DMS53 treated with DMSO at 0.1 percent for 48 hours (cell line): ENCODE results near the gene DTNB.
"Not testable (repeated sequence)": the region's sequence is repeated elsewhere in the genome, so short reads cannot be mapped to it uniquely, and the experiment has no call there.

ENCODE experiments used
- DNase-seq: peaks from one replicate; lab custom pipeline; 2025; ENCODE audit not compliant: unreplicated experiment; lab: John Stamatoyannopoulos, UW

DTNB gene

GRCh38 chr2:25673300-25674076, at the start of gene DTNB:
Gene DTNB (minus strand): TSS chr2:25673577. CDS start chr2:25652660, 20,917 bp downstream.
- peak; percentile 21 for DNase-seq

- no peak for DNase-seq
Observed at GRCh38 chr2:25722224-25722623, 48.8 kb upstream of the DTNB start.

DNA sequence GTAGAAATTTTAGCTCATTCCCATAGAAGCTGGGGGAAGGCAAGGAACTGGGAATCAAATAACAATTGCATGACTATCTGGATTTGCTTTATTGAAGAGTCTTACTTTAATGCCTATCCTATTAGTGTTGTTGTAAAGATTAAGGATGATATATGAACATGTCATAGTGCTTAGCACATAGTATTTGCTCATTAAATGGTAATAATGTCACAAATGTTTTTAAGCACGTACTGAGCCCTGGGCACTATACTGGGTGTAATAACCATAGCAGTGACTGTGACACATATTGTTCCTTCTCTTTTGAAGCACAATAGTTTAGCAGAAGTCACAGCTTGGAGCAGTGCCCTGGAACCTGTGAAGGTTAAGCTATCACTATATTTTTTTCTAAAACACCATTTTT, 47.2 kb upstream of the DTNB start:
- DNase-seq: no peak

GRCh38 chr2:25714740-25715139, 41.4 kb upstream of the DTNB start:
- DNase-seq: no peak

- no peak for DNase-seq
Observed at GRCh38 chr2:25712455-25712854, 39.1 kb upstream of the DTNB start.

DNA sequence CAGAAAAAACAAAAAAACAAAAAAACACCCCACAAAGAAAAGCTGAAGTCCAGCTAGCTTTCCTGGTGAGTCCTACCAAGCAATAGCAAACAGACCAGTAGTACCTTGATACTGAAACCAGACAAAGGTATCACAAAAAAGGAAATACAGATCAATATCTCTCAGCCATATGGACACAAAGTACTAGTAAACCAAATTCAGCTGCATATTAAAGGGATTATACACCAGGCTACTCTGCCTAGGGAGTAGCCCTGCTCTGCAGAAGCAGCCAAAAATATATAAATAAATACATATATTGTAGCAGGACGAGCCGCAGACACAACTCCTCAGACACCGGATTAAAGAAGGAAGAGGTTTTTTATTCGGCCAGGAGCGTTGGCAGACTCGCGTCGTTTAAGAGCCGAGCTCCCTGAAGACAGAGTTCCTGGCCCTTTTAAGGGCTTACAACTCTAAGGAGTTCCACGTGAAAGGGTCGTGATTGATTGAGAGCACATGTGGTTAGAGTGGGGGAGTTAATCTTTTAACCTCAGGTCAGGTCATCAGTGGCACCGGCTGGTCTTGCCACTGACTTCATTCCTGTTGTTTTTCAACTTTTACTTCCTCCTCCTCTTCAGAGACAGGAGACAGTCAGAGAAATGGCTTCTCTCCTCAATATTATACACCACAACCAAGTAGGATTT, 38.4 kb upstream of the DTNB start:
- no peak for DNase-seq

DNA sequence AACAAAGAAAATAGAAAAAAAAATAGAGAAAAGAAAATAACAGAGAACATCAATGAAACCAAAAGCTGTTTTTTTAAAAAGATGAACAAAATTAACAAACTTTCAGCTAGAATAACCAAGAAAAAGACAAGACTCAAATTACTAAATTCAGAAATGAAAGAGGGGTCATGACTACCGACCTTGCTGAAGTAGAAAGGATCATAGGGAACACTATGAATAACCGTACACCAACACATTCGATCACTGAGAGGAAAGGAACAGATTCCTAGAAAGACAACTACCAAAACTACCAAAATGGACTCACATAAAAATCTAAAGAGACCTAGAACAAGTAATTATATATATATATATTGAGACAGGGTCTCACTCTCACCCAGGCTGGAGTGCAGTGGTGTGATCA, 37.4 kb upstream of the DTNB start:
- no peak for DNase-seq

GRCh38 chr2:25709349-25709748, 36.0 kb upstream of the DTNB start:
- DNase-seq: no peak

DNA sequence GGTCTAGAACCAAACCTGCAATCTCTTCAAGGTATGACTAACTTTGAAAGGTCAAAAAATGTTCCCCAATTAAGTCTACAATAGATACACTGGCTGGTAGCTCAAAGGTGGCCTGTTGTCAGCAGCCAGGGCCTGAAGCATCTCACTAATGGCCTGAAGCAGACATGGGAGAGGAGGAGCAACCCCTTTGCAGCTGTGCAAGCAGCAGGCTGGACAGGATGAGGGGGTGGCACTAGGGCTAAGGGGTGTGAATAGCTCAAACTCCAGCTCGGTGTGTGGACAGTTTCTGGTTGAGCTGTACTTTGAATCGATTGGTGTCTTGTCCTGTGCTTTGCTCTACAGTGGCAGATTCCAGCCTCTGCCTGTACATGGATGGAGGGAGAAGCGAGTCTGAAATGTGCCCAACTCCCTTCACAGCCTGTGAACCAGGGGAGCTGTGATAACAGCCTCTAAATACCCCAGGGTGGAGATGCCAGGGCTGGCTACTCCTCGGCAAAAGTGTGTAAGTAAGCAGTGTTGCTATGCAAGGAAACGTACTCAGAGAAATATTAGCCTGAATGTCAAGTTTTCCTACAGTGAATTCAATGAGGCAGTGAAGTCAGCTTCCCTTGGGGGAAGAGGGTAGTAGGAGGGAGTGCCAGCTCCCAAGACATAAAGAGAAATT, 34.7 kb upstream of the DTNB start:
- DNase-seq: no peak

DNA sequence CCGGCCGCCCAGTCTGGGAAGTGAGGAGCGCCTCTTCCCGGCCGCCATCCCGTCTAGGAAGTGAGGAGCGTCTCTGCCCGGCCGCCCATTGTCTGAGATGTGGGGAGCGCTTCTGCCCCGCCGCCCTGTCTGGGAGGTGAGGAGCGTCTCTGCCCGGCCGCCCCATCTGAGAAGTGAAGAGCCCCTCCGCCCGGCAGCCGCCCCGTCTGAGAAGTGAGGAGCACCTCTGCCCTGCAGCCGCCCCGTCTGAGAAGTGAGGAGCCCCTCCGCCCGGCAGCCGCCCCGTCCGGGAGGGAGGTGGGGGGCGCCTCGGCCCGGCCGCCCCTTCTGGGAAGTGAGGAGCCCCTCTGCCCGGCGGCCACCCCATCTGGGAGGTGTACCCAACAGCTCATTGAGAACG, 32.2 kb upstream of the DTNB start:
- not testable (repeated sequence) for DNase-seq

DNA sequence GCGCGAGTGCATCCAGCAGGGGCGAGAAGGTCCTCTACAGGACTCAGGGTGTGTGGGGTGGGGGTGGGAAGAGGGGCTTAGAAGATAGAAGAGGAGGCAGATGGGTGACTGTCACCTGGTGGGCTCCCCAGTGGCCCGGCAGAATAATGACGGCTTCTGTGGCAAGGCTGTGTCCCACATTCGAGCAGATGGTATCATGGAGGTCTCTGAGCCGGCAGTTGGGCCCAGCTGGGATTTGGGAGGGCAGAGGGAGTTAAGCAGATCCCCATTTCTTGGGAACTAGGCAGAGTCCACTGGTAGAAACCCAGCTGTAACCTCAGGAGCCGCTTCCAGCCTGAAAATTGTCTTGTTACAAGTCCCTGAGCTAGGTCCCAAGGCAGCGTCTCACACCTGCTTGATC, 28.4 kb upstream of the DTNB start:
- no peak for DNase-seq

GRCh38 chr2:25700221-25700660, 26.9 kb upstream of the DTNB start:
- peak; percentile 23 for DNase-seq

- DNase-seq: no peak
Observed at GRCh38 chr2:25699216-25699615, 25.8 kb upstream of the DTNB start.

GRCh38 chr2:25698752-25699151, 25.4 kb upstream of the DTNB start:
- DNase-seq: no peak

DNA sequence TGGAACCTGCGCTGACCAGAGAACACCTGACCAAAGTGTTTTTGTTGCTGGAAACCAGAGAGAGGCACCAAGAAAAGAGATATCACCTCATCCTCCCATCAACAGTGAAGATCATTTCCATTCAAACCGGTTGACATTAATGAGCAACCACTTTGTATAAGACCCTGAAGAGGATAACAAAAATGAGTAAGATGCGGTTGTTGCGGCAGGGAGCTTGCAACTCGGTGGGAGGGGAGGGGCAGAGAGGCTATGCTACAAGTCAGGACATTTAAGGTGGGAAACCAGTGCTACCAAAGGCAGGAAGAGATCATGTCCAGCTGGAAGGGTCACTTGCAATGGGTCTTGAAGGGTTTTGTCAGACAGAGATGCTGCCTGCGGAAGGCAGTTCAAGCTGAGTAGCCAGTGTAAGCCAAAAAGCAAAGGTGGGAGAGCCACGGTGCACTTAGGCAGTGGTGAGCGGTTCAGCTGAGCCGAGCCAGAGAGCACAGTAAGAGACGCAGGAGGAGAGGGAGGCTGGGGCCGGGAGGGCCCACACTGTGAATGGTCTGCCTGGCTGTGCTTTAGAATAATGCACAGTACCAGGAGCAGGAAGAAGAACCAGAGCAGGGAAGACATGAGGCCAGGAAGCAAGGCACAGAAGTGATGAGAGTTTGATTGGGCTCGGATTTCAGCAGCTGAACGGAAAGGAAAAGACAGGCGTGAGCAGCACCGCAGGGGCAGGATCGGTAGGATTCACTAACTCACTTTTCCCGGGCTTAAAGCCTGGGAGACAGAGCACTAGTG, 24.4 kb upstream of the DTNB start:
- no peak for DNase-seq

GRCh38 chr2:25692737-25693445, 19.5 kb upstream of the DTNB start:
- no peak for DNase-seq

DNA sequence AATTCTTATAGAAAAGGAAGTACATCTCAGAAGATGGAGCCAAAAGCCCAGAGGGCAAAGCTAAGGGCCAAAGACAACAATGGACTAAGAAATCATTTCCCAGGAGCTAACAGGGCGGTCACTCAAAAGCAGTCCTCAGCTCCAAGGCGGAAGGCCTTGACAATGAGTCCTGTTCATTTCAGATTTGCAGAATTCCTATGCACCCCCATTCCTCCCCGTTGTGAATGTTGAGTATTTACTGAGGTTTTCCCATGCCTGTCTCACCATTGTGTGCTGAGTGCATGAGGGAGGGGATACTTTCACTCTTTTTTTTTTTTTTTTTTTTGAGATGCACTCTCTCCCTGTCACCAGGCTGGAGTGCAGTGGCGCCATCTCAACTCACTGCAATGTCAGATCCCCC, 18.8 kb upstream of the DTNB start:
- DNase-seq: no peak

GRCh38 chr2:25690058-25690457, 16.7 kb upstream of the DTNB start:
- no peak for DNase-seq

GRCh38 chr2:25688236-25688635, 14.9 kb upstream of the DTNB start:
- DNase-seq: no peak

DNA sequence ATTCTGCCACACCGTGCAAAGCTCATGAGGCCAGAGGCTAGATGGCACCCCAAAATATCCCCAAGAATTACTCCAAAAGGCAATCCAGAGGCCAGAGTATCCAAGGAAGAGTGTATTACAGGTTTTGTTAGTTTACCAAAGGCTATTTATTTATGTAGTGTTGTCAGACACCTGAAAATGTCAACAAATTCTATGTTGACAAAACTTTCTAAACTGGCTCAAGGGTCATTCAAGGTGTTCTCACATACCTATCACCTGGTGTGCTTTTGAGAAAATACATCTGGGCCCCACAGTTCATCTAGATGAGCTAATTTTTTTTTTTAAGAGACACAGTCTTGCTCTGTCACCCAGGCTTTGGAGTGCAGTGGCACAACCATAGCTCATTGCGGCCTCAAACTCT, 12.4 kb upstream of the DTNB start:
- DNase-seq: peak; percentile 75
